Pons (tissue), 1 donor: ENCODE data around the gene FOXM1.
A peak's percentile ranks its signal among the peaks of the same experiment; 100 is the strongest.
"Not testable (repeated sequence)": the region's sequence is repeated elsewhere in the genome, so short reads cannot be mapped to it uniquely, and the experiment has no call there.

Experiments
- DNase-seq: peaks from one replicate; pipeline ENCODE4 v3.0.0-alpha.2; 2016; ENCODE audit warnings: low spot score

Gene FOXM1

DNA sequence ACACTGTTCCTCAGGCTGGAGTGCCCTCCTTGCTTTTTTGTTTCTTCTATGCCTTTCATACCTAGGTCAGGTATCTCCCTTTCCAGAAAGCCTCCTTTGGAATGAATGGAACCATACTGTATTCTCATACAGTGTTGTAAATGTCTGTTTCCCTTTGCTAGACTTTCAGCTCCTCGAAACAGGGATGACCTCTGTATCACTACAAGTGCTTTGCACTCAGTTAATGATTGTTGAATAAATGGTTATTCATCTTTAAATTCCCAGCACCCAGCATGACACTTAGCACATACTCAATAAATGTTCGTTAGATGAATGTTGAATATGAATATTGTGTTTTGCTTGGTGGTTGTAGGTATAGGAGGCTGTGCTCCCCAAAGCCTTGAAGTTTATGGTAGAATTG, 7.8 kb upstream of the FOXM1 start:
- DNase-seq, result no peak

- DNase-seq, result no peak
Measured at GRCh38 chr12:2879853-2880252, 2.9 kb upstream of the FOXM1 start.

- DNase-seq, result peak; percentile 55
Measured at GRCh38 chr12:2877953-2878732, 1.2 kb upstream of the FOXM1 start.

GRCh38 chr12:2876431-2877046, 435 bp downstream of the FOXM1 start:
- no peak for DNase-seq

GRCh38 chr12:2868986-2869632, 7.9 kb downstream of the FOXM1 start:
- not testable (repeated sequence) for DNase-seq

- no peak for DNase-seq
Measured at GRCh38 chr12:2864198-2864597, 12.8 kb downstream of the FOXM1 start.

DNA sequence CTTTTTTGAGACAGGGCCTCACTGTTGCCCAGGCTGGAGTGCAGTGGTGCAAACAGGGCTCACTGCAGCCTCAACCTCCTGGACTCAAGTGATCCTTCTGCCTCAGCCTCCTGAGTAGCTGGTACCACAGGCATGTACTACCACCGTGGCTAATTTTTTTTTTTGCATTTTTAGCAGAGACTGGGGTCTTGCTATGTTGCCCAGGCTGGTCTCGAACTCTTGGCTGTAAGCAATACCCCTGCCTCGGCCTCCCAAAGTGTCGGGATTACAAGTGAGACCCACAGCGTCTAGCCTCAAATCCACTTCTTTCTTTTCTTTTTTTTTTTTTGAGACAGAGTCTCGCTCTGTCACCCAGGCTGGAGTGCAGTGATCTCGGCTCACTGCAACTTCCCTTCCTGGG, 13.6 kb downstream of the FOXM1 start:
- not testable (repeated sequence) for DNase-seq

DNA sequence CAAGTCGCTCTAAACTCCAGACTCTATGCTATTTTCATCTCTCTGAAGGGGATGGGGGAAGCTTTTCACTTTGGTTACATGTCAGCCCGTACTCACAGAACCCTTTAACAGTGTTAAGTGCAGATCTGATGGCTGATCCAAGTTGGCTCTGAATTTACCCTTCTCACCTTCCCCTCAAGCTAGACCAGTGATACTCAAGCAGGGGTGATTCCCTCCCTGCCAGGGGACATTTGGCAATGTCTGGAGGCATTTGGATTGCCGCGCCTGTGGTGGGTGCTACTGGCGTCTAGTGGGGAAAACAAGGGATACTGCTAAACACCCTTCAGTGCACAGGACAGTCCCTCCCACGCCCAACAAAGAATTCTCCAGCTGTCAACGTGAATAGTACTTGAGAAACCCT, 14.1 kb downstream of the FOXM1 start:
- DNase-seq, result no peak

DNA sequence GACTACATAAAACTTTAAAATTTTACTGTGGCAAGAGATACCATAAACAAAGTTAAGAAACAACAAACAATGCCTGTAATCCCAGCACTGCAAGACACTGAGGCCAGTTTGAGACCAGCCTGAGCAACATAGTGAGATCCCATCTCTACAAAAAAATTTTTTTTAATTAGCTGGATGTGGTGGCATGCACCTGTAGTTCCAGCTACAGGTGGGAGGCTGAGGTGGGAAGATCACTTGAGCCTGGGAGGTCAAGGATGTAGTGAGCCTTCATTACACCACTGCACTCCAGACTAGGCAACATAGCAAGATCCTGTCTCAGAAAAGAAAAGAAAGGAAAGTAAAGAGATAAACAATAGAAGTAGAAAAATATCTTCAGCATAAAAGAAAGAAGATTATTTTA, 16.8 kb downstream of the FOXM1 start:
- no peak for DNase-seq

DNA sequence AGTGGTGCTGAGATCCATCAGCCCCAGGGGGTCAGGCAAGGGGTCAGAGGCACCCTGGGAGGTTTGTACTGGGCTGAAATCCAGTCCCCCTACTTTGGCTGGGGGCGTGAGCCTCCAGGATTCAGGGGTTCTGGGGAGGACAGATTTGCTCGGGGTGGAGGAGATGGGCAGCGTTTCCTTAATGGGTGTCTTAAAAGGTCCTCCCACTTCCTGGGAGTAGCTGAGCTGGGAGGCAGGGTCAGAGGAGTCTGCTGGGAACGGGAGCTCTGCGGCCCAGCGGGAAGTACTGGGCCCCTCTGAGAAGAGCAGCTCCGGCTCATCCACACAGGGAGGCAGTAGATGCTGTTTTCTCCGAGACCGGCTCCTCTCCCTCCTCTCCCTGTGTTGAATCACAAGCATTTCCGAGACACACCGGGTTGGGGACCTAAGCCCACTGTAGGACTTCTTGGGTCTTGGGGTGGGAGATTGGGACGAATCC, 18.0 kb downstream of the FOXM1 start:
- DNase-seq, result no peak

GRCh38 chr12:2858334-2858733, 18.6 kb downstream of the FOXM1 start:
- DNase-seq, result no peak

GRCh38 chr12:2857576-2857975, 19.4 kb downstream of the FOXM1 start:
- no peak for DNase-seq

GRCh38 chr12:2857021-2857431, 19.9 kb downstream of the FOXM1 start, which contains the start of gene TEX52:
Gene TEX52 (minus strand): TSS chr12:2857039. CDS start chr12:2857026, 13 bp downstream.
- no peak for DNase-seq

- no peak for DNase-seq
Measured at GRCh38 chr12:2856051-2856450, 20.9 kb downstream of the FOXM1 start.

DNA sequence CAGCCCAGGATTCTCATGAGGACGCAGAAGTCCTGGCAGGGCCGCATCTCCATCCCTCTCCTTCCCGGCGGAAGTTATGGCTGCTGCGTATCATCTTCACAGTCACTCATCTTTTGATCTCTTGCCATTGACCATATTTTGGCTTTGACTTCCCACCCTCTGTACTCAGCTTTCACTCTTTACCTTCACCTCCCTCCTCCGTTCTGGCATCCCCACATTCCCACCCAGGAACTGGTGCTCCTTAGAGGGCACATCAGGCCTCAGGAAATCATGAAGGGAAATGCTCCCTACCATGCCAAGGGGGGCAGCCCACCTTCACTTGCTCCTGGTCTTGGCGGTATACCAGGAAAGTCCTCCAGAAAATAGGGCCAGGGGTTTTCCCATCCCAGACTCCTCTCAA, 21.4 kb downstream of the FOXM1 start:
- DNase-seq, result no peak

DNA sequence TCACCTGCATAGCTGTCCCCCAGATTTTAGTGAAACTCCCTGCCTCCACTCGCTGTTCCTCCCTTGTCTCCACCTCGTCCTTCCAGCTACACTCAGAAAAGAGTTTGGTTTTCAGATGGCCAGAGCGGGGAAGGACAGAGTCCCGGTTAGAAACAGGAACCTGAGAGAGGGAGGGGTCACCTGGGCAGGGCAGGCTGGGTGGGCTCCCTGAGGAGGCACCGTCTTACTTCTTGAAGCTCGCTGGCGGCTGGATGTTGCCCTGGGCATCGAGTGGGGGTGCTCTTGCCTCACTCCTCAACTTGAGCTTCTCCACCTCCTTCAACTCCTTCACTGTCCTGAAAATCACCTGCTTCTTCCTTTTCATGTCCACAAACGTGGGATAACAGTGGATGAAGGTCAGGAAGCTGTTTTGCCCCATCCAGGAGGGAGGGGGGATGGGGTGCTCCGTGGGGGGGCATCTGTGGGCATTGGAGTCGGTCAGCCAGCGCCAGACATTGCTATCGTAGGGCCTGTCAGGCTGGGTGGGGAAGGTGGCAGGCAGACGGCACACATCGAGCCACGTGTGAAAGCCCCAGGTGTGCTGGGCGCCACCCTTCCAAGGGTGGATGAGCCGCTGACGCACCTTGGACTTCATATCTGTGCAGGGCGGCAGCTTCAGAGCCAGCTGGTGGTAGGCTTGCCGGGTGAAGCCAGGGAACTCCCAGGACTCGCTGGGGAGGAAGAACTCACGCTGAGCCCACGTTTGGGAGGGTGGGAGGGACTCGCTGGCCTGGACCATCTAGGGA, 22.1 kb downstream of the FOXM1 start:
- DNase-seq, result no peak

- peak; percentile 57 for DNase-seq
Measured at GRCh38 chr12:2853626-2854025, 23.3 kb downstream of the FOXM1 start.

DNA sequence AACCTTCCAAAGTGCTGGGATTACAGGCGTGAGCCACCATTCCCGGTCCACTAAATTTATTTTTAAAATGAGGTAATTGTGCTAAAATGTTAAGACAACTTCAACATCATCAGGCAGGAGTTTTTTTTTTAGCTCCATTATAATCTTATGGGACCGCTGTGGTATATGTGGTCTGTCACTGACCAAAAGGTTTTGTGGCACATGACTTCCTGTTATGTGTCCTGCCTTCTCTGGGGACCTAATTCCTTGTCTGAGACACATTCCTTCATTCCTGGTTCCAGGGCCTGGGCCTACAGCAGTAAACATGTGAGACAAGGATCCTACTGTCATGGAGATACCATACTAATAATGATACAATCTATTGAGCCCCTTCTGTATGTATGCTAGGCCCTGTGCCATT, 25.0 kb downstream of the FOXM1 start:
- DNase-seq, result no peak

DNA sequence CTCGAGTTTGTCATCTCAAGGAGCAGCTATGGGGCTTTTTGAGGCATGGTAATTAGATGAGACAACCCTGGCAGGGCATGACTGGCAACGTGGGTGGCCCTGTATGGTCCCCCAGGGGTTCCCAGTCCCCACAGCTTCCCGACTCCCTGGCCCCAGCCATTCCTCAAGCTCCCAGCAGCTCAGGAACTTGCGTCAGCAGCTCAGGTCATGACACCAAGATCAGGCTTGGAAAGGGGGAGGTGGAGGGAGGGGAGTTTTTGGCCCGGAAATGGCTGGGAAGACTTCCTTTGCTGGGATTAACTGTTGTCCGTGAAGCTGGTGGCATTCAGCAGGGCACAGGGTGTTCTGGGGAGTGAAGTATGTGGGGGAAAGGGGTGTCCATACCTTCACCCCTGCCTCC, 31.7 kb downstream of the FOXM1 start:
- no peak for DNase-seq

DNA sequence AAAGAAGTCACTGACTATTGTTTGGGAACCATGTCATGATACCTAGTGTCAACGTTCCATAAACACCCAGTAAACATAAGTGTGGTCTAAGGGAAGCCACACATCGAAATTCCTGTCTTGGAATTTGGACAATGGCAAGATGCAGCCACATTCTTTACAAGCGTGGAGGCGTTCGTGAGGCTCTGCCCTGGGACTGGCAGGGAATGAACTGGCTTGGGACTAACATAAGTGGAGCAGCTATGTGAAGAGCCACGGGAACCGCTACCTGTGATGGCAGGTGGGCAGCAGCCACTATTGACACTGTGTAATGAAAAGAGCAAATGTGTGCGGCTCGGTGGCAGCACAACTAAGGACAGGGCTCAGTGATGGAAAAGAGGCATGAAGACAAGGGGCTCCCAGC, 32.2 kb downstream of the FOXM1 start:
- no peak for DNase-seq

- DNase-seq, result no peak
Measured at GRCh38 chr12:2842948-2843347, 34.0 kb downstream of the FOXM1 start.

DNA sequence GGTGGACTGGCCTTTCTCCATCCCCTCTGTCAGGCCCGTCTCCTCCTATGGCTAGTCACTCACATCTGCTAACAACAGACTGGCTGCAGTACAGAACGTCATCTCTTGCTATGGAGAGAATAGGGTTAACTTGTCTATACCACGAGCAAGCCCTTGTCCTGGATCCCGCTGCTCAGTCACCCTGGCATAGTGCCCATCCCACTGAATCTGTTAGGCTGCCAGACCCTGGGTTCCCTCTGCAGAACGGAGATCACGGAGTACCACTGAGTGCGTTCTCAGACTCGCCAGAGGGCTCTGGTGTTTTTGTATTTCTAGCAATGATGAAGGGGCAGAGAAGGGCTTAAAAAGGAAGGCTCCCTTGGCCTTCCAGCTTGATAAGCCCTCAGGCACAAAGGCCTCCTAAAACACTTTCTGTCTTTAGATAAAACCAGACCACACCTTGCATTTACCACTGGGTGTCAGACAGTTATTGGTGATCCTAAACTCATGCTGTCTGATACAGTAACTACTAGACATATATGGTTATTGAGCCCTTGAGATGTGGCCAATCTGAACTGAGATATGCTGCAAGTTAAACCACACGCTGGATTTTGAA, 35.8 kb downstream of the FOXM1 start:
- DNase-seq, result no peak
